Activated T-helper 17 cell treated with anti-CD3 and anti-CD28 coated beads, Interleukin-2, amount 50 U/mL, for 72 hours (primary cell): ENCODE results near the gene BTBD16. TPM values are rescaled to one million over a fixed set of nuclear protein-coding genes. Genes with fewer than 3 reads are reported as not detected.
A peak's percentile ranks its signal among the peaks of the same experiment; 100 is the strongest.

Source experiments
- ATAC-seq: fragments of 150-1000 bp; cut with Tn5 transposase; replicated peaks from 2 replicates; pipeline ENCODE4 v1.10.0; 2021; ENCODE audit warnings: mild to moderate bottlenecking, moderate library complexity
- H3K27ac Mint-ChIP-seq: one replicate; pipeline ENCODE4 v1.8.0; 2022; ENCODE audit warnings: mixed read lengths
- H3K27me3 Mint-ChIP-seq: one replicate; pipeline ENCODE4 v1.8.0; 2022; ENCODE audit warnings: mixed read lengths
- H3K36me3 Mint-ChIP-seq: one replicate; pipeline ENCODE4 v1.8.0; 2022; ENCODE audit warnings: low read depth, mild to moderate bottlenecking, mixed read lengths
- H3K4me1 Mint-ChIP-seq: one replicate; pipeline ENCODE4 v1.8.0; 2022; ENCODE audit warnings: mixed read lengths
- H3K4me3 Mint-ChIP-seq: one replicate; pipeline ENCODE4 v1.8.0; 2022; ENCODE audit warnings: mild to moderate bottlenecking, mixed read lengths
- H3K9me3 Mint-ChIP-seq: one replicate; pipeline ENCODE4 v1.8.0; 2022; ENCODE audit warnings: mixed read lengths
- total RNA-seq, 2 donors: library from RNA; stranded (reverse); gene quantifications; one replicate each; pipeline ENCODE4 v1.2.3, GENCODE V29; 2022

Gene BTBD16
- total RNA-seq, 2 donors from 2014 or later: not detected

- no peak overlapping the region for H3K4me3 Mint-ChIP-seq
- ATAC-seq: no peak
- peaks cover 28% of the 10 kb centered on the region for H3K27me3 Mint-ChIP-seq
- H3K9me3 Mint-ChIP-seq: no peaks in the 10 kb centered on the region
- H3K4me1 Mint-ChIP-seq: no peaks in the 10 kb centered on the region
- H3K27ac Mint-ChIP-seq: no peak overlapping the region
- no peaks in the 10 kb centered on the region for H3K36me3 Mint-ChIP-seq
These were observed 6.5 kb downstream of the BTBD16 start for GRCh38 chr10:122277526-122278136.

GRCh38 chr10:122279725-122280141 lies 8.6 kb downstream of the BTBD16 start:
- Mint-ChIP-seq H3K9me3 (no peaks in the 10 kb centered on the region), H3K4me3 (no peak overlapping the region), H3K27me3 (peaks cover 31% of the 10 kb centered on the region), H3K36me3 (no peaks in the 10 kb centered on the region), H3K27ac (no peak overlapping the region), H3K4me1 (no peaks in the 10 kb centered on the region)
- ATAC-seq: no peak

- Mint-ChIP-seq H3K27ac (no peak overlapping the region), H3K36me3 (no peaks in the 10 kb centered on the region), H3K9me3 (no peaks in the 10 kb centered on the region), H3K4me1 (no peaks in the 10 kb centered on the region), H3K27me3 (peaks cover 31% of the 10 kb centered on the region), H3K4me3 (no peak overlapping the region)
- no peak for ATAC-seq
These were observed 9.1 kb downstream of the BTBD16 start for GRCh38 chr10:122280156-122280555.

- Mint-ChIP-seq H3K27me3 (peaks cover 31% of the 10 kb centered on the region), H3K27ac (no peak overlapping the region), H3K9me3 (no peaks in the 10 kb centered on the region), H3K4me3 (no peak overlapping the region), H3K4me1 (no peaks in the 10 kb centered on the region), H3K36me3 (no peaks in the 10 kb centered on the region)
- ATAC-seq: no peak
These were observed 10.0 kb downstream of the BTBD16 start for GRCh38 chr10:122281018-122281626.

- H3K4me1 Mint-ChIP-seq: no peaks in the 10 kb centered on the region
- no peaks in the 10 kb centered on the region for H3K36me3 Mint-ChIP-seq
- H3K4me3 Mint-ChIP-seq: no peak overlapping the region
- H3K27ac Mint-ChIP-seq: no peak overlapping the region
- no peak for ATAC-seq
- H3K27me3 Mint-ChIP-seq: peaks cover 33% of the 10 kb centered on the region
- H3K9me3 Mint-ChIP-seq: no peaks in the 10 kb centered on the region
These were observed 10.7 kb downstream of the BTBD16 start for GRCh38 chr10:122281751-122282150.

GRCh38 chr10:122282253-122282671 lies 11.2 kb downstream of the BTBD16 start:
- H3K27ac Mint-ChIP-seq: no peak overlapping the region
- H3K27me3 Mint-ChIP-seq: peaks cover 34% of the 10 kb centered on the region
- ATAC-seq: peak; percentile 66

GRCh38 chr10:122282909-122283308 lies 11.8 kb downstream of the BTBD16 start:
- H3K4me1 Mint-ChIP-seq: no peaks in the 10 kb centered on the region
- no peak overlapping the region for H3K27ac Mint-ChIP-seq
- peak; percentile 16 for ATAC-seq
- H3K27me3 Mint-ChIP-seq: peaks cover 34% of the 10 kb centered on the region
- H3K36me3 Mint-ChIP-seq: no peaks in the 10 kb centered on the region
- H3K9me3 Mint-ChIP-seq: no peaks in the 10 kb centered on the region
- H3K4me3 Mint-ChIP-seq: no peak overlapping the region

More at GRCh38 chr10:122282253-122282671, 11.2 kb downstream of the BTBD16 start:
- Mint-ChIP-seq H3K4me1 (no peaks in the 10 kb centered on the region), H3K9me3 (no peaks in the 10 kb centered on the region), H3K36me3 (no peaks in the 10 kb centered on the region), H3K4me3 (no peak overlapping the region)

- ATAC-seq: no peak
- no peaks in the 10 kb centered on the region for H3K36me3 Mint-ChIP-seq
- H3K9me3 Mint-ChIP-seq: no peaks in the 10 kb centered on the region
- H3K27me3 Mint-ChIP-seq: peaks cover 31% of the 10 kb centered on the region
- H3K27ac Mint-ChIP-seq: no peak overlapping the region
- H3K4me3 Mint-ChIP-seq: no peak overlapping the region
- H3K4me1 Mint-ChIP-seq: no peaks in the 10 kb centered on the region
These were observed 14.7 kb downstream of the BTBD16 start for GRCh38 chr10:122285506-122286444.

- Mint-ChIP-seq H3K4me1 (no peaks in the 10 kb centered on the region), H3K36me3 (no peaks in the 10 kb centered on the region), H3K27me3 (peaks cover 24% of the 10 kb centered on the region), H3K4me3 (no peak overlapping the region), H3K27ac (no peak overlapping the region), H3K9me3 (no peaks in the 10 kb centered on the region)
- ATAC-seq: peak; percentile 26
These were observed 15.8 kb downstream of the BTBD16 start for GRCh38 chr10:122286867-122287266.

- ATAC-seq: no peak
- Mint-ChIP-seq H3K27me3 (peaks cover 17% of the 10 kb centered on the region), H3K4me1 (no peaks in the 10 kb centered on the region), H3K9me3 (no peaks in the 10 kb centered on the region), H3K27ac (no peak overlapping the region), H3K4me3 (no peak overlapping the region), H3K36me3 (no peaks in the 10 kb centered on the region)
These were observed 16.5 kb downstream of the BTBD16 start for GRCh38 chr10:122287570-122287969.

- Mint-ChIP-seq H3K36me3 (no peaks in the 10 kb centered on the region), H3K4me3 (no peak overlapping the region), H3K27me3 (peaks cover 10% of the 10 kb centered on the region), H3K27ac (no peak overlapping the region), H3K9me3 (no peaks in the 10 kb centered on the region), H3K4me1 (peaks cover 4% of the 10 kb centered on the region)
- ATAC-seq: no peak
These were observed 17.2 kb downstream of the BTBD16 start for GRCh38 chr10:122288262-122288661.

- ATAC-seq: no peak
- Mint-ChIP-seq H3K4me3 (no peak overlapping the region), H3K9me3 (no peaks in the 10 kb centered on the region), H3K27ac (no peak overlapping the region), H3K36me3 (no peaks in the 10 kb centered on the region), H3K27me3 (peaks cover 9% of the 10 kb centered on the region), H3K4me1 (peaks cover 6% of the 10 kb centered on the region)
These were observed 17.8 kb downstream of the BTBD16 start for GRCh38 chr10:122288917-122289316.

- ATAC-seq: no peak
- Mint-ChIP-seq H3K36me3 (no peaks in the 10 kb centered on the region), H3K27ac (no peak overlapping the region), H3K4me1 (peaks cover 12% of the 10 kb centered on the region), H3K4me3 (no peak overlapping the region), H3K27me3 (peaks cover 9% of the 10 kb centered on the region), H3K9me3 (no peaks in the 10 kb centered on the region)
These were observed 19.2 kb downstream of the BTBD16 start for GRCh38 chr10:122290334-122290733.

GRCh38 chr10:122290833-122291532 lies 19.9 kb downstream of the BTBD16 start:
- no peak for ATAC-seq
- Mint-ChIP-seq H3K36me3 (no peaks in the 10 kb centered on the region), H3K9me3 (no peaks in the 10 kb centered on the region), H3K27ac (no peak overlapping the region), H3K4me1 (peaks cover 12% of the 10 kb centered on the region), H3K27me3 (peaks cover 9% of the 10 kb centered on the region), H3K4me3 (no peak overlapping the region)
